ENCODE measurements around the gene RAB43.
A peak's percentile ranks its signal among the peaks of the same experiment; 100 is the strongest.
"Not testable (repeated sequence)": the region's sequence is repeated elsewhere in the genome, so short reads cannot be mapped to it uniquely, and the experiment has no call there.

The RAB43 gene

DNA sequence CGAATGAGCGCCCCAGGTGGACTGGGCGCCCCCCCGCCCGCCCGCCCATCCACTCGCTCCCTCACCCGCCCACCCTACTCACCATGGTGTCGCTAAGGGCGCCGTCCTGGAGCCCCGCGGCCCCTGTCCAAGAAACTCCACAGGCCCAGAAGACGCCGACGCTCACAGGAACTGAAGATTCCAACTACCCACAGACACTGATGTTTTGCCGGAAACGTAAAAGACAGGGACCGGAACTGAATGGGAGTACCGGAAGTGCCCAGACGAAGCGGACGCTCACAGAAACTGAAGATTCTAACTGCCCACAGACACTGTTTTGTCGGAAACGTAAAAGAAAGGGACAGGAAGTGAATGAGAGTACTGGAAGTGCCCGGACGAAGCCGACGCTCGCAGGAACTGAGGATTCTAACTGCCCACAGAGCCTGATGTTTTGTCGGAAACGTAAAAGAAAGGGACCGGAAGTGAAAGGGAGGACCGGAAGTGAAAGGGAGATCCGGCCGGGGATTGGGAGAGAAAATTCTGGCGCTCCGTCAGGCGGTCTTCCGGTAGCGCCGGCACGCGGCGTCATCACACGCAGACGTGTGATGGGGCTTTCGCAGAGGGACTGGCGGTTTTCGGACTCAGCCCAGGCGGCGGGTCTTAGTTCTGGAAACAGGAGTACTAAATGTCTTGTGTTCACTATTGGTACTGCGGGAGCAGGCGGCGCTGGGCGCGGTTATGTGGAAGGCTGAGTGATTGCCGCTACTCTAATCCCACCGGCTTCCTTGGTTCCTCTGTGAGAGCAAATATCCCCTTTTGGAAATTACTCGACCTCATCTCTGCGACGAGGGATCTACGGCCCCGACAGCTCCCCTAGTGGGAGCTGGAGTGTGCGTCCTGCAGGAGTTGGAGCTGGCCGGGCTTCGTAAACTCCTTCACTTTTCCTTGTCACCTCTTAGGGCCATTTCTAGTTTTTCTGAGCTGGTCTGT lies 39.6 kb upstream of the RAB43 start, which contains the start of gene ISY1:
Gene ISY1 (minus strand): TSS at position 173 of the 969 bp plus-strand sequence. CDS start 88 bp downstream, at position 85.
- no peaks in the 10 kb centered on the region for H3K27me3 ChIP-seq (replicated peaks; ENCODE audit: control insufficient read depth, insufficient read depth, low read length)
- H3K4me3 ChIP-seq (replicated peaks; ENCODE audit: low read depth, low read length): peak within 1 kb of the TSS; percentile 82
- DNase-seq (ENCODE audit: extremely low read depth, insufficient read length): peak; percentile 94
- peaks cover 4% of the 10 kb centered on the region for H3K36me3 ChIP-seq (ENCODE audit: control insufficient read depth, insufficient read depth, low read length)
- TF ChIP-seq CTCF (IDR thresholded peaks at IDR 0.05; ENCODE audit: insufficient read depth, low read length, poor library complexity, severe bottlenecking): peak; percentile 94

DNA sequence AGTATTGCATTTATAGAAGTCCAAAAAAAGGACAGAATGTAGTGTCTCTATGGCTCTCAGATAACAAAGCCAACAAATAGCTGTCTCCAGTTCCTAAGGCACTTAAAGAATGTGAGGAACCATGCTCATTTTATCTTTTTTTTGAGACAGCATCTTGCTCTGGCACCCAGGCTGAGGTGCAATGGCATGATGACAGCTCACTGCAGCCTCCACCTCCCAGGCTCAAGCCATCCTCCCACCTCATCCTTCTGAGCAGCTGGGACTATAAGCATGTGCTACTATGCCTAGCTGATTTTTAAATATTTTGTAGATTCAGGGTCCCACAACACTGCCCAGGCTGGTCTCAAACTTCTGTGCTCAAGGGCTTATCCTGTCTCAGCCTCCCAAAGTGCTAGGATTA lies 23.2 kb upstream of the RAB43 start:
- H3K36me3 ChIP-seq (ENCODE audit: control insufficient read depth, insufficient read depth, low read length): peaks cover 5% of the 10 kb centered on the region
- TF ChIP-seq CTCF (IDR thresholded peaks at IDR 0.05; ENCODE audit: insufficient read depth, low read length, poor library complexity, severe bottlenecking): no peak
- no peak overlapping the region for H3K4me3 ChIP-seq (replicated peaks; ENCODE audit: low read depth, low read length)
- DNase-seq (ENCODE audit: extremely low read depth, insufficient read length): no peak
- H3K27me3 ChIP-seq (replicated peaks; ENCODE audit: control insufficient read depth, insufficient read depth, low read length): no peaks in the 10 kb centered on the region

DNA sequence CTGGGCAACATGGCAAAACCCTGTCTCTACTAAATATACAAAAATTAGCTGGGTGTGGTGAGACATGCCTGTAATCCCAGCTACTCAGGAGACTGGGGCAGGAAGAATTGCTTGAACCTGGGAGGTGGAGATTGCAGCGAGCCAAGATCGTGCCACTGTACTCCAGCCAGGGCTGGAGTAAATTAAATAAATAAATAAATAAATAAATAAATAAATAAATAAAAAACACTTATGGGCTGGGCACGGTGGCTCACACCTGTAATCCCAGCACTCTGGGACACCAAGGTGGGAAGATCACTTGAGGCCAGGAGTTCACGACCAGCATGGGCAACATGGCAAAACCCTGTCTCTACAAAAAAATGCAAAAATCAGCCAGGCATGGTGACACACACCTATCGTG lies 19.4 kb upstream of the RAB43 start:
- not testable (repeated sequence) for H3K4me3 ChIP-seq (replicated peaks; ENCODE audit: low read depth, low read length); DNase-seq (ENCODE audit: extremely low read depth, insufficient read length); H3K36me3 ChIP-seq (ENCODE audit: control insufficient read depth, insufficient read depth, low read length); H3K27me3 ChIP-seq (replicated peaks; ENCODE audit: control insufficient read depth, insufficient read depth, low read length)

GRCh38 chr3:129139911-129140310 lies 18.3 kb upstream of the RAB43 start:
- no peak overlapping the region for H3K4me3 ChIP-seq (replicated peaks; ENCODE audit: low read depth, low read length)
- TF ChIP-seq CTCF (IDR thresholded peaks at IDR 0.05; ENCODE audit: insufficient read depth, low read length, poor library complexity, severe bottlenecking): no peak
- peaks cover 2% of the 10 kb centered on the region; the same call in 1 of the 2 replicates for H3K36me3 ChIP-seq (ENCODE audit: control insufficient read depth, insufficient read depth, low read length)
- H3K27me3 ChIP-seq (replicated peaks; ENCODE audit: control insufficient read depth, insufficient read depth, low read length): no peaks in the 10 kb centered on the region
- DNase-seq (ENCODE audit: extremely low read depth, insufficient read length): no peak

- not testable (repeated sequence) for H3K4me3 ChIP-seq (replicated peaks; ENCODE audit: low read depth, low read length); H3K27me3 ChIP-seq (replicated peaks; ENCODE audit: control insufficient read depth, insufficient read depth, low read length); DNase-seq (ENCODE audit: extremely low read depth, insufficient read length)
- H3K36me3 ChIP-seq (ENCODE audit: control insufficient read depth, insufficient read depth, low read length): peaks cover 20% of the 10 kb centered on the region
Observed at GRCh38 chr3:129136275-129136674, 14.7 kb upstream of the RAB43 start.

DNA sequence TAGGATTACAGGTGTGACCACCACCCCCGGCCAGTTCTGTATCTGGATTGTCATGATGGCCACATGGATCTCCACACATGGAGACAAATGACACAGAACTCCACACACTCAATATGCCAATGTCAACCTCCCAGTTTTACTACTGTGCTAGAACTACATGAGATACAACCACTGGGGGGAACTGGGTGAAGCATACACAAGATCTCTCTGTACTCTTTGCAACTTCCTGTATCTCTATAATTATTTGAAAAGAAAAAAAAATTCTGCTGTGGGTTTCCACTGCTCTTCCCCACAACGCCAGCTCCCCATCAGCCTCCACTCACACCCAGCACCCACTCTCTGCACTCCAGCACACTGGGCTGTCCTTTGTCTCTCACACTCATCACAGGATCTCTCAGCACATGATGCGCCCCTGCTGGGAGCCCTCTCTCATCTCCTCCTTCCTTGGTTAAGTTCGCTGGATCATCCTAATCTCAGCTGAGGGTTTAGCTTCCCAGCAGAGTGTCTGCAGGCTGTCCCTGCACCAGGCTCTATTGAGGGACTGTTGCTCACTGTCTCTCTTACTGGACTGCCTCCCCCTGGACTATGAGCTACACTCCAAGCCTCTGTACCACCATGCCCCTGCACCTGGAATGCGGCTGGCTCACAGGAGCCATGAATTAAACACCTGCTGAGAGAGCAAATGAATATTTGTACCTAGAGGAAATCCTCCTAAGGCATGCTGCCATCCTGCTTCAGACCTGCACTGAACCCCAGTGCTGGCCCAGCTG lies 10.7 kb upstream of the RAB43 start:
- Histone ChIP-seq H3K36me3 (ENCODE audit: control insufficient read depth, insufficient read depth, low read length) (peaks cover 38% of the 10 kb centered on the region), H3K4me3 (replicated peaks; ENCODE audit: low read depth, low read length) (no peak overlapping the region), H3K27me3 (replicated peaks; ENCODE audit: control insufficient read depth, insufficient read depth, low read length) (no peaks in the 10 kb centered on the region)
- TF ChIP-seq CTCF (IDR thresholded peaks at IDR 0.05; ENCODE audit: insufficient read depth, low read length, poor library complexity, severe bottlenecking): no peak
- DNase-seq (ENCODE audit: extremely low read depth, insufficient read length): no peak

Measured in GM06990 (cell line).